Endothelial cell (in vitro differentiated cells): ENCODE data around the gene USP54. TPM values are rescaled to one million over a fixed set of nuclear protein-coding genes. Genes with fewer than 3 reads are reported as not detected.

Source experiments
- DNase-seq: peaks from one replicate; pipeline ENCODE4 v3.0.0; 2021; ENCODE audit warnings: low spot score
- H3K27ac Mint-ChIP-seq: one replicate; pipeline ENCODE4 v1.8.0; 2021; ENCODE audit warnings: mixed read lengths, inconsistent platforms; ENCODE audit not compliant: unreplicated experiment
- H3K27me3 Mint-ChIP-seq: one replicate; pipeline ENCODE4 v1.8.0; 2021; ENCODE audit warnings: mild to moderate bottlenecking, moderate library complexity, mixed read lengths, inconsistent platforms; ENCODE audit not compliant: unreplicated experiment
- H3K36me3 Mint-ChIP-seq: one replicate; pipeline ENCODE4 v1.8.0; 2021; ENCODE audit warnings: mild to moderate bottlenecking, low read depth, mixed read lengths, inconsistent platforms; ENCODE audit not compliant: unreplicated experiment
- H3K4me1 Mint-ChIP-seq: one replicate; pipeline ENCODE4 v1.8.0; 2021; ENCODE audit warnings: mild to moderate bottlenecking, mixed read lengths, inconsistent platforms; ENCODE audit not compliant: unreplicated experiment
- H3K4me3 Mint-ChIP-seq: one replicate; pipeline ENCODE4 v1.8.0; 2021; ENCODE audit warnings: mild to moderate bottlenecking, mixed read lengths, inconsistent platforms; ENCODE audit not compliant: unreplicated experiment
- H3K9me3 Mint-ChIP-seq: one replicate; pipeline ENCODE4 v1.8.0; 2021; ENCODE audit warnings: mixed read lengths, inconsistent platforms; ENCODE audit not compliant: unreplicated experiment
- CTCF ChIP-seq: fragments of 200-600 bp; sonication (generic); IDR thresholded peaks from one replicate; pipeline ENCODE4 v1.5.0; 2021; ENCODE audit warnings: antibody characterized with exemption; ENCODE audit not compliant: unreplicated experiment
- total RNA-seq: library from RNA; stranded (reverse); fragmentation: NEBNext Ultra II Directional; extraction: Animal tissue kit (Norgen Biotek cat#: 25700); gene quantifications from one replicate; pipeline ENCODE4 v1.2.1, GENCODE V29; 2021; ENCODE audit not compliant: unreplicated experiment

USP54 gene
- total RNA-seq, 1 donor from 2014 or later, result 267 TPM

- H3K4me3 Mint-ChIP-seq, result no peak overlapping the region
Observed at GRCh38 chr10:73459683-73460314, 131.3 kb downstream of the USP54 start.

GRCh38 chr10:73456187-73456890, 134.8 kb downstream of the USP54 start:
- TF ChIP-seq CTCF, result no peak
- H3K9me3 Mint-ChIP-seq, result no peaks in the 10 kb centered on the region
- no peak for DNase-seq
- no peaks in the 10 kb centered on the region for H3K27me3 Mint-ChIP-seq
- no peak overlapping the region for H3K4me3 Mint-ChIP-seq
- peaks cover 5% of the 10 kb centered on the region for H3K4me1 Mint-ChIP-seq
- peaks cover 7% of the 10 kb centered on the region for H3K36me3 Mint-ChIP-seq
- no peak overlapping the region for H3K27ac Mint-ChIP-seq

More at GRCh38 chr10:73459683-73460314, 131.3 kb downstream of the USP54 start:
- Mint-ChIP-seq H3K36me3 (peaks cover 14% of the 10 kb centered on the region), H3K4me1 (peaks cover 5% of the 10 kb centered on the region), H3K9me3 (no peaks in the 10 kb centered on the region), H3K27me3 (peaks cover 2% of the 10 kb centered on the region), H3K27ac (no peak overlapping the region)
- no peak for DNase-seq
- no peak for TF ChIP-seq CTCF

GRCh38 chr10:73449113-73449512, 142.0 kb downstream of the USP54 start:
- no peaks in the 10 kb centered on the region for H3K9me3 Mint-ChIP-seq
- H3K27me3 Mint-ChIP-seq, result no peaks in the 10 kb centered on the region
- no peak for DNase-seq
- H3K4me3 Mint-ChIP-seq, result no peak overlapping the region
- H3K27ac Mint-ChIP-seq, result no peak overlapping the region
- peaks cover 5% of the 10 kb centered on the region for H3K36me3 Mint-ChIP-seq
- no peak for TF ChIP-seq CTCF
- no peaks in the 10 kb centered on the region for H3K4me1 Mint-ChIP-seq

- H3K9me3 Mint-ChIP-seq, result no peaks in the 10 kb centered on the region
- H3K4me3 Mint-ChIP-seq, result no peak overlapping the region
- no peak for DNase-seq
- H3K27ac Mint-ChIP-seq, result no peak overlapping the region
- H3K27me3 Mint-ChIP-seq, result no peaks in the 10 kb centered on the region
- H3K36me3 Mint-ChIP-seq, result peaks cover 5% of the 10 kb centered on the region
- no peak for TF ChIP-seq CTCF
- no peaks in the 10 kb centered on the region for H3K4me1 Mint-ChIP-seq
Observed at GRCh38 chr10:73448384-73448783, 142.8 kb downstream of the USP54 start.

Other genes starting within 250 kb of the USP54 start
- gene CFAP70, start 232.5 kb downstream of the USP54 start, total RNA-seq, result 1.7 TPM
- 92.6 TPM for gene ANXA7, start 177.3 kb downstream of the USP54 start, total RNA-seq
- gene MSS51, start 157.8 kb downstream of the USP54 start, total RNA-seq, result 2.0 TPM
- 18.5 TPM for gene PPP3CB, start 95.3 kb downstream of the USP54 start, total RNA-seq
- 4.0 TPM for gene MYOZ1, start 50.1 kb upstream of the USP54 start, total RNA-seq
- 0.13 TPM for gene SYNPO2L, start 64.7 kb upstream of the USP54 start, total RNA-seq
- 8.0 TPM for gene AGAP5, start 106.8 kb upstream of the USP54 start, total RNA-seq
- 102 TPM for gene SEC24C, start 153.0 kb upstream of the USP54 start, total RNA-seq
- gene CHCHD1, start 190.7 kb upstream of the USP54 start, total RNA-seq, result 22.5 TPM
- gene ZSWIM8, start 194.3 kb upstream of the USP54 start, total RNA-seq, result 176 TPM
- 32.8 TPM for gene NDST2, start 220.3 kb upstream of the USP54 start, total RNA-seq